ENCODE data around the gene ARHGAP19. TPM values are rescaled to one million over a fixed set of nuclear protein-coding genes. Genes with fewer than 3 reads are reported as not detected.

ARHGAP19 gene
- total RNA-seq, 2 donors from 2014 or later: 2.6 to 7.3 TPM

Small RNA genes within 50 kb of the gene (small RNA-seq; reads per million reads assigned to genes)
- not detected for gene RF00017

Other genes with a start within 250 kb of the ARHGAP19 start
- under 1 TPM; 0.78 to 0.99 TPM for gene SLIT1, start 106.7 kb downstream of the ARHGAP19 start, total RNA-seq
- 1 to 10 TPM; 3.0 to 6.5 TPM for gene FRAT1, start 26.6 kb upstream of the ARHGAP19 start, total RNA-seq
- 10 to 100 TPM; 19.5 to 20.8 TPM for gene FRAT2, start 42.1 kb upstream of the ARHGAP19 start, total RNA-seq
- gene RRP12, start 108.7 kb upstream of the ARHGAP19 start, total RNA-seq: 10 to 100 TPM; 13.0 to 22.1 TPM
- 10 to 100 TPM; 52.7 to 66.7 TPM for gene PGAM1, start 133.6 kb upstream of the ARHGAP19 start, total RNA-seq
- gene EXOSC1, start 153.4 kb upstream of the ARHGAP19 start, total RNA-seq: 10 to 100 TPM; 20.8 to 33.2 TPM
- gene ZDHHC16, start 153.5 kb upstream of the ARHGAP19 start, total RNA-seq: 10 to 100 TPM; 17.5 to 18.2 TPM
- 10 to 100 TPM; 44.6 to 60.0 TPM for gene MMS19, start 205.8 kb upstream of the ARHGAP19 start, total RNA-seq
- gene UBTD1, start 206.3 kb upstream of the ARHGAP19 start, total RNA-seq: 10 to 100 TPM in 1 of 2 donors, 1 to 10 TPM in 1; 9.1 to 33.9 TPM